Measurements from ENCODE around the gene TUT1. TPM values are rescaled to one million over a fixed set of nuclear protein-coding genes. Genes with fewer than 3 reads are reported as not detected.
A peak's percentile ranks its signal among the peaks of the same experiment; 100 is the strongest.

The TUT1 gene
- total and polyA plus RNA-seq, 2 of the 4 experiments (the other 2 are of a cell fraction), result 4.3 to 10.1 TPM

DNA sequence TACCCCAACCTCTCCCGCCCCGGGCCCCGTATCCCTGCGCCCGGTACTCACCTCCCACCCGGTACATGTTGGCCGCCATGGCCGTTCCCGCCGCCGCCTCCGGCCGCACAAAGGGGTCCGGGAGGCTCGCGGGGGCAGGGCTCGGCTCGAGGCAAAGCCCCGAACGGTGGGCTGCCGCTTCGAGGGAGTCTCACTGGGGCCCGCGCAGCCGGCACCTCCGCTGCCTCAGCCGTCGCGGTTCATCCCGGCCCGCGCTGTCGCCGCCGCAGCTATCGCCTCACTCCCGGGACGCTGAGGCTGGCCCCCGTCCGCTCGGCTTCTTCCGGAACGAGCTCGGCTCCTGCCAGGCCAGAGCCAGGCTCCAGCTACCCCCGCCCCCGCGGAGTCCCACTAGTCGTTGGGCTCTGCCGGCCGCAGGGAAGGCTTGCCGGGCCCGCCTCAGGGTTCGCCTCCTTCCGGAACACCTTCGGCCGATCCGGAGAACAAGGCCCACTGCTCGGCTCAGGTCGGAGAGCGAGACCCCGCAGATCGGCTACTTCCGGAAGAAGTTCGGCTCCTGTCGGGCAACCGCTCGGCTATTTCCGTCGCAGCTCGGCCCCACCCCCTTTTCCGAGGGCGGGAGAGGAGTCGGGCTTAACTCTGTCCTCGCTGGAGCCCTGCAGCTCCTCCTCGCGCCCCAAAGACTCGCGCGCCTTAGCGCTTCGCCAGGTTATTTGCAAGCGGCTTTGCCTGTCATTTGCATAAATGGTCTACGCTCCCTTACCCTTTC lies 10.2 kb upstream of the TUT1 start, which contains the start of gene MTA2:
TSS of gene MTA2 (minus strand) at position 494 of the 769 bp plus-strand sequence. CDS start at position 79, 415 bp downstream.
- H3K27ac ChIP-seq (ENCODE audit: insufficient read depth, low read length), result peak within 1 kb of the TSS; percentile 97
- no peak within 1 kb of the TSS for H2BK15ac ChIP-seq (ENCODE audit: low read depth, low read length)
- H3K4me3 ChIP-seq (ENCODE audit: insufficient read depth, low read depth, low read length), result peak within 1 kb of the TSS; percentile 87
- peaks cover 33% of the 10 kb centered on the region for H3K36me3 ChIP-seq (ENCODE audit: control insufficient read depth, insufficient read depth, low read length)
- peak within 1 kb of the TSS; percentile 33; the same call in 1 of the 2 replicates for H3K18ac ChIP-seq (ENCODE audit: low read depth, low read length)
- H3K27me3 ChIP-seq (ENCODE audit: control insufficient read depth, insufficient read depth, low read length), result no peaks in the 10 kb centered on the region
- H3K4ac ChIP-seq (ENCODE audit: low read depth, low read length), result peak within 1 kb of the TSS; percentile 86
- peak within 1 kb of the TSS; percentile 90 for H3K56ac ChIP-seq (ENCODE audit: extremely low read depth, insufficient read depth, low read length)
- ATAC-seq (ENCODE audit: low read depth) (peak; percentile 81), DNase-seq (peak; percentile 97)
- intact Hi-C loops (cut with micrococcal nuclease) (no loop called here), in situ Hi-C loops (cut with MboI; ENCODE audit: low sequenced_read_pairs) (no loop called here), dilution Hi-C loops (cut with HindIII; ENCODE audit: low sequenced_read_pairs, unreplicated experiment) (no loop called here)
- H3K4me1 ChIP-seq (ENCODE audit: control insufficient read depth, insufficient read depth, low read length), result peaks cover 7% of the 10 kb centered on the region
- TF ChIP-seq CHD1 (IDR thresholded peaks at IDR 0.05; ENCODE audit: low read depth, low read length) (0 out of 2 replicates have a peak, but pooled peaks have one; percentile 29), NFE2L2 (IDR thresholded peaks at IDR 0.05; ENCODE audit: low read depth, low read length) (no peak), RFX5 (IDR thresholded peaks at IDR 0.05; ENCODE audit: low read depth, low read length) (no peak), BHLHE40 (IDR thresholded peaks at IDR 0.05; ENCODE audit: low read depth, low read length) (no peak), MAZ (IDR thresholded peaks at IDR 0.05; ENCODE audit: borderline replicate concordance, low read depth, low read length) (peak; percentile 58; the same call in 1 of the 2 replicates)
- no peaks in the 10 kb centered on the region for H3K9me3 ChIP-seq (ENCODE audit: control insufficient read depth, insufficient read depth, low read length)
- 0% methylated on average over 67 of the region's 83 CpGs; no CpG with 5 or more reads in 1 of the 2 experiments for WGBS, 2 experiments (ENCODE audit: extremely low coverage in 2 of 2, insufficient read length in 1 of 2)
- peak within 1 kb of the TSS; percentile 74 for H4K91ac ChIP-seq (ENCODE audit: insufficient read depth, low read depth, low read length)
- H3K4me2 ChIP-seq (ENCODE audit: low read depth, low read length), result peak within 1 kb of the TSS; percentile 91
- peak within 1 kb of the TSS; percentile 91 for H3K23ac ChIP-seq (ENCODE audit: low read depth, low read length)
- ChIA-PET CTCF (interaction anchor here (1.0 kb wide), 1 partner anchor 41 kb away, joined by 4 read pairs; no protein-coding TSS in a partner anchor), POLR2A (ENCODE audit: unreplicated experiment) (interaction anchor here (0.6 to 1.7 kb wide), 3 partner anchors 10 to 620 kb away, joined by 3 to 7 read pairs (median 3); partner anchors contain the start of genes C11orf98, CSKMT and TUT1)
- peaks cover 17% of the 10 kb centered on the region; the same call in 1 of the 2 replicates for H4K20me1 ChIP-seq (ENCODE audit: insufficient read depth, low read length)
- peak within 1 kb of the TSS; percentile 72 for H2AK5ac ChIP-seq (ENCODE audit: low read depth, low read length)
- peaks cover 15 to 39% of the 10 kb centered on the region in 2 experiments for H3K79me1 ChIP-seq (ENCODE audit: low read depth in 1 of 2, low read length in 2 of 2)
- H4K8ac ChIP-seq (ENCODE audit: low read depth in 2 of 2, low read length in 2 of 2), result peak within 1 kb of the TSS; percentile 60 to 83
- H2AFZ ChIP-seq (replicated peaks; ENCODE audit: low read length, poor library complexity), result peak within 1 kb of the TSS; percentile 87
- peaks cover 5% of the 10 kb centered on the region for H3K9me1 ChIP-seq (ENCODE audit: insufficient read depth, low read length)
- H2BK120ac ChIP-seq (ENCODE audit: low read depth, low read length), result peak within 1 kb of the TSS; percentile 34; the same call in 1 of the 2 replicates
- peak within 1 kb of the TSS; percentile 90 for H3K9ac ChIP-seq (ENCODE audit: low read depth, low read length)
- peak within 1 kb of the TSS; percentile 92 for H2BK5ac ChIP-seq (ENCODE audit: low read depth, low read length, poor library complexity, severe bottlenecking)
- H2BK20ac ChIP-seq (ENCODE audit: low read depth, low read length), result no peak within 1 kb of the TSS
- H4K5ac ChIP-seq (ENCODE audit: low read depth, low read length), result peak within 1 kb of the TSS; percentile 55
- peak within 1 kb of the TSS; percentile 99 for H2AK9ac ChIP-seq (replicated peaks; ENCODE audit: low read depth, low read length, poor library complexity)
- BruUV-seq (replicated peaks), result no TSS peak
- peak within 1 kb of the TSS; percentile 80 for H3K14ac ChIP-seq (replicated peaks; ENCODE audit: low read depth, low read length)
